Upper lobe of left lung (tissue), 6 donors: ENCODE data around the gene IL9R. TPM values are rescaled to one million over a fixed set of nuclear protein-coding genes. Genes with fewer than 3 reads are reported as not detected.

Source experiments
- ATAC-seq, 2 donors: fragments of 200-7000 bp; cut with Tn5 transposase; one replicate each; pipeline ENCODE4 v1.9.1; 2022; ENCODE audit warnings: mild to moderate bottlenecking in 2 of 2, moderate library complexity in 2 of 2; ENCODE audit not compliant: low FRiP score in 2 of 2
- DNase-seq, 2 donors: peaks; one replicate each; pipeline ENCODE4 v3.0.0-alpha.2; 2019 to 2020
- H3K27ac ChIP-seq, 4 donors: fragments of 200-600 bp; sonication (generic); one replicate each; pipeline ENCODE4 v1.5.1; 2016 to 2019
- H3K27me3 ChIP-seq, 4 donors: fragments of 200-600 bp; sonication (generic); one replicate each; pipeline ENCODE4 v1.5.1; 2017 to 2019
- H3K36me3 ChIP-seq, 4 donors: fragments of 200-600 bp; sonication (generic); one replicate each; pipeline ENCODE4 v1.5.1; 2016 to 2019
- H3K4me1 ChIP-seq, 4 donors: fragments of 200-600 bp; sonication (generic); one replicate each; pipeline ENCODE4 v1.5.1; 2018 to 2019
- H3K4me3 ChIP-seq, 4 donors: fragments of 200-600 bp; sonication (generic); one replicate each; pipeline ENCODE4 v1.5.1; 2017 to 2019; ENCODE audit warnings: mild to moderate bottlenecking in 2 of 4, moderate library complexity in 1 of 4
- H3K9me3 ChIP-seq, 4 donors: fragments of 200-600 bp; sonication (generic); one replicate each; pipeline ENCODE4 v1.5.1; 2018 to 2019
- EP300 ChIP-seq, 4 donors: sonication (generic); formaldehyde crosslinking; IDR thresholded peaks; one replicate each; pipeline ENCODE4 v1.5.1; 2017; ENCODE audit warnings: antibody characterized with exemption in 4 of 4, control low read depth in 2 of 4
- POLR2A ChIP-seq, 4 donors: fragments of 450-650 bp; IDR thresholded peaks; one replicate each; pipeline ENCODE4 v1.5.1; 2016 to 2017; ENCODE audit warnings: antibody characterized with exemption in 4 of 4, mild to moderate bottlenecking in 2 of 4
- POLR2AphosphoS5 ChIP-seq, 2 donors: sonication (generic); formaldehyde crosslinking; IDR thresholded peaks; one replicate each; pipeline ENCODE4 v1.5.1; 2017; ENCODE audit warnings: antibody characterized with exemption in 2 of 2
- WGBS, 2 donors: methylation state at CpG; one replicate each; pipeline ENCODE4 v1.1.5; 2017 to 2018; 5-methylcytosine and 5-hydroxymethylcytosine counted together
- total RNA-seq, 6 donors: library from RNA; depleted of rRNA in 4 of 6; stranded (reverse); fragments of >200 nt in 4 of 6; gene quantifications; one replicate each; pipeline versions ENCODE4 v1.1.0 to v1.2.1, GENCODE V29; 2016 to 2021
- TF ChIP-seq, protein P1 (sequence below), 6 experiments: fragments of 450-650 bp in 4 of 6; fragments of 200-600 bp in 2 of 6; sonication (generic) in 2 of 6; IDR thresholded peaks; one replicate each; pipeline ENCODE4 v1.5.1; 2016 to 2019; ENCODE audit warnings: antibody characterized with exemption in 6 of 6
- donor health status: DM: no; HTN: no; CAD: no; lungs with moderate emphysema.
- donor health status: DM: no; HTN: yes; CAD: no; lungs with severe emphysema.

Gene IL9R
- total RNA-seq, 6 donors from 2014 or later: 1.0 to 2.7 (median 1.7) TPM; not detected in 1

DNA sequence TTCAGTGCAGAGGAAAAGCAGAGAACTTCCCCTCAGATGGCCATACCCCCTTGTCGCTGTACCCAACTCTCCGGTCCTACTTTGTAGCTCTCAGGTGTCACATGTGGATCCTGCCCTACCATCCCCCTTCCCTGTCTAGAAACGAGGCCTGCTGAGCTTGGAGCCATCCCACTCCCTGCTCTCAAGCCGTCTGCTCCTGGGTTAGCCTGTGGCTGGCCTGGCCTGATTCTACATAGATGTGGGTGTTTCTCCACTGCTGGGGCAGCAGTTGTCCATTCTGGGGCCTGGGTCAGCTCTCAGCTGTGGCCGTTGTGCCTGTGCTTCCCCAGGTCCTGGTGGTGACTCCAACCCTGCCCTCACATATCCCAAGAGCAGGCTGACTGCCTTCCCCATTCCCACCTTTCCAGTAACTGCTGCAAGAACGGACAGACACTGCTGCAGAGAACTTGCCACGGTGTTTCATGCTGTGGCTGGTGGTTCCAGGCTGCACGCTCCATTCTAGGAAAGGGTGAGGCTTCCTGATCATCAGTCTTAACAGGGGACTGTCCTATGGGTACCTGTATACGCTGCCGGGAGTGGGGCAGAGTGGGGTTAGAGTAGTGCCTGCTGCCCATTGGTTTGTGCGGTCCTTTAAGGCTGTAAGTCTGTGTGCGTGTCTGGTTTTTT is 3.6 kb downstream of the IL9R start:
- Histone ChIP-seq H3K36me3 (no peaks in the 10 kb centered on the region), H3K27me3 (no peaks in the 10 kb centered on the region), H3K9me3 (no peaks in the 10 kb centered on the region), H3K4me1 (no peaks in the 10 kb centered on the region), H3K27ac (no peak overlapping the region), H3K4me3 (no peak overlapping the region)
- TF ChIP-seq, protein P1, sequence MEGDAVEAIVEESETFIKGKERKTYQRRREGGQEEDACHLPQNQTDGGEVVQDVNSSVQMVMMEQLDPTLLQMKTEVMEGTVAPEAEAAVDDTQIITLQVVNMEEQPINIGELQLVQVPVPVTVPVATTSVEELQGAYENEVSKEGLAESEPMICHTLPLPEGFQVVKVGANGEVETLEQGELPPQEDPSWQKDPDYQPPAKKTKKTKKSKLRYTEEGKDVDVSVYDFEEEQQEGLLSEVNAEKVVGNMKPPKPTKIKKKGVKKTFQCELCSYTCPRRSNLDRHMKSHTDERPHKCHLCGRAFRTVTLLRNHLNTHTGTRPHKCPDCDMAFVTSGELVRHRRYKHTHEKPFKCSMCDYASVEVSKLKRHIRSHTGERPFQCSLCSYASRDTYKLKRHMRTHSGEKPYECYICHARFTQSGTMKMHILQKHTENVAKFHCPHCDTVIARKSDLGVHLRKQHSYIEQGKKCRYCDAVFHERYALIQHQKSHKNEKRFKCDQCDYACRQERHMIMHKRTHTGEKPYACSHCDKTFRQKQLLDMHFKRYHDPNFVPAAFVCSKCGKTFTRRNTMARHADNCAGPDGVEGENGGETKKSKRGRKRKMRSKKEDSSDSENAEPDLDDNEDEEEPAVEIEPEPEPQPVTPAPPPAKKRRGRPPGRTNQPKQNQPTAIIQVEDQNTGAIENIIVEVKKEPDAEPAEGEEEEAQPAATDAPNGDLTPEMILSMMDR (IDR thresholded peaks at IDR 0.05): no peak
- TF ChIP-seq POLR2A (IDR thresholded peaks at IDR 0.05): no peak
- 49 to 50% methylated on average over 4 to 8 of the region's 12 CpGs for WGBS, 2 donors
- ATAC-seq (no peak), DNase-seq (no peak)

DNA sequence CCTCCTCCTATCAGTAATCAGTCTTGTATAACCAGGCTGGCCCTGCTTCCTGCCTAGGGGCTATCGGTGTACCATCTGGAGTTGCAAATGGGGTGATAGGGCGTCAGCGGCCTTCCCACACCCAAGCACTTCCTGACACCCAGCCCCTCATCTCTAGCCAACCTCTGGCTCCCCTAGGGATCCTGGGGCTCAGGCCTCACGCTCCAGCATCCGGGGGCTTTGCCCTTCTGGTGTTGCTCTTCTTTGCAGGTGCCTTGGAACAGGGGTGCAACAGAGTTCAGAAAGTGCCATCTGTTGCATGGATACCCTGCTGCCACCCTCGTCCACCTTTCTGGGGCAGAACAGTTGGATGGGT is 4.1 kb downstream of the IL9R start:
- H3K4me3 ChIP-seq: no peak overlapping the region
- no peaks in the 10 kb centered on the region for H3K27me3 ChIP-seq
- no peak overlapping the region for H3K27ac ChIP-seq
- no peaks in the 10 kb centered on the region for H3K36me3 ChIP-seq
- TF ChIP-seq, protein P1 (IDR thresholded peaks at IDR 0.05): no peak
- no peak for TF ChIP-seq POLR2AphosphoS5 (IDR thresholded peaks at IDR 0.05)
- H3K9me3 ChIP-seq: no peaks in the 10 kb centered on the region
- DNase-seq: no peak
- no peak for ATAC-seq
- 43 to 60% methylated on average over 5 to 6 of the region's 6 CpGs for WGBS, 2 donors
- H3K4me1 ChIP-seq: no peaks in the 10 kb centered on the region

DNA sequence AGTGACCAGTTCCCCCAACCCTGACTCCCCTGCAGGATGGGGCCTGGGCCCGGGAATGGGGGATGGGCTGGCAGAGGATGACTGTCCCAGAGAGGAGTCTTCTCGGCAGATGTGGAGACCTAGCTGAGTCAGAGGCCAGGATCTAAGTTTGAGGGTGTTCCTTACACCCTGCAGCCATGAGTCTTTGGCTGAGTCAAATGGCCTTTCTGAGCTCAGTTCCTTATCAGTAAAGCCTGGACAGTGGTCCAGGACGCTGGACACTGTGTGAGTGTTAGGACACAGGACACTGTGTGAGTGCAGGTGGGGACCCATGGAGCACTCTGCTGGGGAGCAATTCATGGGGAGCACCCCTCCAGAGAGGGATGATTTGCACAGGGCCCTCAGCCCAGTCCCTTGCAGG is 5.0 kb downstream of the IL9R start:
- no peak overlapping the region for H3K27ac ChIP-seq
- DNase-seq (no peak), ATAC-seq (no peak)
- TF ChIP-seq POLR2AphosphoS5 (IDR thresholded peaks at IDR 0.05) (no peak), POLR2A (IDR thresholded peaks at IDR 0.05) (no peak), EP300 (IDR thresholded peaks at IDR 0.05) (no peak)
- TF ChIP-seq, protein P1 (IDR thresholded peaks at IDR 0.05): no peak
- H3K36me3 ChIP-seq: no peaks in the 10 kb centered on the region
- no peaks in the 10 kb centered on the region for H3K27me3 ChIP-seq
- H3K9me3 ChIP-seq: no peaks in the 10 kb centered on the region
- H3K4me3 ChIP-seq: no peak overlapping the region
- 62 to 100% methylated on average over 2 to 3 of the region's 3 CpGs for WGBS, 2 donors
- H3K4me1 ChIP-seq: no peaks in the 10 kb centered on the region

DNA sequence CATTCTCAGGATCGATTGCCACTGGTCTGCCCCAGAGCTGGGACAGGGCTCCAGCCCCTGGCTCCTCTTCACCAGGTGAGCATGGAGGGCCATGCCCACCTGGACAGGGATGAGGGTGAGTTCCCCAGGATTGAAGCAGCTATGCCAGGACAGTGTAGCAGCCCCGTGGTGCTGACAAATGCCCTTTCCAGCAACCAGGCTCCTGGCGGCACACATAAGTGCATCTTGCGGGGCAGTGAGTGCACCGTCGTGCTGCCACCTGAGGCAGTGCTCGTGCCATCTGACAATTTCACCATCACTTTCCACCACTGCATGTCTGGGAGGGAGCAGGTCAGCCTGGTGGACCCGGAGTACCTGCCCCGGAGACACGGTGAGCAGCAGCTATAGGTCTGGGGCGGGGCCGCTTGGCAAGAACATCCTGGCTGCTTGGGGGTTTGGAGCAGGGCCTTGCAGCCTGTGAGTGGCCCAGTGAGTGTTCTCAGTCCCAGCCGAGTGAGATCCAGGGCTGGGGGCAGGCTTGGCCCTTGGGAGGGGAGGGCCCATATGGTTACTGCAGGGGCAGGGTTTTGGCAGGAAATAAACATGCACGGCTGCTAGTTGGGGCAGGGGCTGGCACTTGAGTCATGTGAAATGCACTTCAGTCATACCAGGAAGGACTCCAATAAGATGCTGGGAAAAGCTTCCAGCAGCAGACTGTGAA is 6.1 kb downstream of the IL9R start:
- Histone ChIP-seq H3K27me3 (no peaks in the 10 kb centered on the region), H3K4me1 (no peaks in the 10 kb centered on the region), H3K27ac (no peak overlapping the region), H3K36me3 (no peaks in the 10 kb centered on the region), H3K4me3 (no peak overlapping the region), H3K9me3 (no peaks in the 10 kb centered on the region)
- ATAC-seq (no peak), DNase-seq (peak in 1 of 2 donors; percentile 47)
- TF ChIP-seq EP300 (IDR thresholded peaks at IDR 0.05): no peak
- TF ChIP-seq POLR2AphosphoS5 (IDR thresholded peaks at IDR 0.05): no peak
- no peak for TF ChIP-seq POLR2A (IDR thresholded peaks at IDR 0.05)
- TF ChIP-seq, protein P1 (IDR thresholded peaks at IDR 0.05): no peak
- 76 to 81% methylated on average over 13 to 14 of the region's 14 CpGs for whole genome bisulfite sequencing, 2 donors

DNA sequence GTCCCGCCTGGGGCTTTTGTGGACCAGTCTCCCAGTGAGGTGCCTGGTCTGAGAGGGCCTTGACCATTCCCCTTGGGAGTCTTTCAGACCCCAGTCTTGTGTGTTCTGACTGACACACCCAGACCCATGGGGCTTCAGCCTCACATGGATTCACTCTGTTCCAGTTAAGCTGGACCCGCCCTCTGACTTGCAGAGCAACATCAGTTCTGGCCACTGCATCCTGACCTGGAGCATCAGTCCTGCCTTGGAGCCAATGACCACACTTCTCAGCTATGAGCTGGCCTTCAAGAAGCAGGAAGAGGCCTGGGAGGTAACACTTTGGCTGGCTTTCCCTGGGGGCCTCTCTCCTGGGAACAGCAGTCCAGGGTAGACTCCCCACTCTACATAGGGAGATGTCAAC is 6.8 kb downstream of the IL9R start:
- DNase-seq (no peak), ATAC-seq (no peak)
- TF ChIP-seq, protein P1 (IDR thresholded peaks at IDR 0.05): no peak
- TF ChIP-seq POLR2A (IDR thresholded peaks at IDR 0.05) (no peak), POLR2AphosphoS5 (IDR thresholded peaks at IDR 0.05) (no peak), EP300 (IDR thresholded peaks at IDR 0.05) (no peak)

More for the DNA sequence above, 6.8 kb downstream of the IL9R start:
- Histone ChIP-seq H3K9me3 (no peaks in the 10 kb centered on the region), H3K4me3 (no peak overlapping the region), H3K27ac (no peak overlapping the region), H3K27me3 (no peaks in the 10 kb centered on the region), H3K4me1 (no peaks in the 10 kb centered on the region), H3K36me3 (no peaks in the 10 kb centered on the region)
- 78 to 89% methylated on average over 2 of the region's 2 CpGs for WGBS, 2 donors
